Eye (tissue), 1 donor: ENCODE data around the gene ANKRD44.
"Not testable (repeated sequence)": the region's sequence is repeated elsewhere in the genome, so short reads cannot be mapped to it uniquely, and the experiment has no call there.

Experiments used
- DNase-seq: peaks from one replicate; pipeline ENCODE4 v3.0.0-alpha.2; 2015

Gene ANKRD44

DNA sequence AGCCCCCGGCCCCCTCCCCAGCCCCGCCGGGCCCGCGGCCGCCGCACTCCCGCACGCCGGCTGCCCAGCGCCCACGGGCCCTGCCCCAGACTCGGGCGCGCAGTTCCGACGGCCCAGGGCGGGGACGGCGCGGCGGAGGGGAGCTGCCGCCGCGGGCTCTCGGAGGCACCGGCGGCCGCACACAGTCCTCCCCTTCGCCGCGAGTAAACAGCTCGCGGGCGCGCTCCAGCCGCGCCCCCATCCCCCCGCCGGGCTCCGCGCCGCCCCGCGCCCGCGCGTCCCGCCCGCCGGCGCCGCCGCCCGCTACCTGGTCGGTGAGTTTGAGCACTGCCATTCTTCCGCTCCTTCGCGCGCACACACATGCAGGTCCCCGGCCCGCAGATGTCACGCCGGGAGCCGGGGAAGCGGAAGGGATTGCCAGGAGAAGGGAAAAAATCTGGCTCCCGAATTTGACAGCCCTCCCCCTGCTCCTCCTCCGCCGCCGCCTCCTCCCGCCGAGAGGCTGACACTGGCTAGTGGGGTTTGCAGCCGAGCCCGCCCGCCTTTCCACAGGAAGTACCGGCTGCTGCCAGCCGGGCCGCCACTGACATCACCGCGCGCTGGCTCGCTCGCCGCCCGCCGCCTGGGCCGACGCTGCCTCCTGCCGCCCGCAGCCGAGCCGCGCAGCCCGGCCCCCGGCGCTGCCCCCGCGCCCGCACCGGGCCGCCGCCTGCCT is at the start of gene ANKRD44:
TSS of gene ANKRD44 (minus strand) at position 510 of the 715 bp plus-strand sequence. CDS start at position 334, 176 bp downstream.
- peak; percentile 92 for DNase-seq

DNA sequence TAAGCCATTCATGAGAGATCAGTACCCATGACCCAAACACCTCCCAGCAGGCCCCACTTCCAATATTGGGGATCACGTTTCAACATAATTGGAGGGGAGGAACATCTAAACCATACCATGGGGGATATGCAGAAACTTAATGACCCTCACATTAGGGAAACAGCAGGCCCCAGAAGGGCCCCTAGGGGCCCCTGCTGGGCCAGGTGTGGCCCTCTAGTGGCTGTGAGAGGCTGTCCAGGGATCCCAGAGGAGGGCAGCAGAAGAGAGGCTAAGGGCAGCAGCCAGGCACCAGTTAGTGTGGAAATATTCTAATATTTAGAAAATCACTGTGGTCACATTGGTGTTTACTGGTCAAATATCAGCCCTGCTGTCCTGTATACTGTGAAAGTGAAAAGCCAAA is 49.3 kb upstream of the ANKRD44 start:
- DNase-seq = no peak

DNA sequence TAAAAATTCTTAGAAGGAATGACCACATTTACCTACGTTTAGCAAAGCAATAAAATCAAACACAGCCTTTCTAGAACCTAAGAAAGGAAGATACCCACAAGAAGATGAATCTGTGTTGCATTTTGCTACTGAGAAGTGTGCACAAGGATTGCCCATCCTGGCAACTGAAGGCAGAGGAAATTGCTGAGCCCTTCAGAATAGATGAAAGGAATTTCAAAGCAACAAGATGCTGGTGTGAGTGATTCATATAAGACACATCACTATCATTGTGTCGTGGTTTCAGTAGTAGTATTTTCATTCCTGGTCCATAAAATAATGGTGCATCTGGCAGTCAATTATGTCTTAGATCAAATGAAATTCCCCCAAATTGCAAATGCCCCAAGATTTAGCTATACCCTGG is 48.4 kb upstream of the ANKRD44 start:
- DNase-seq = no peak

DNA sequence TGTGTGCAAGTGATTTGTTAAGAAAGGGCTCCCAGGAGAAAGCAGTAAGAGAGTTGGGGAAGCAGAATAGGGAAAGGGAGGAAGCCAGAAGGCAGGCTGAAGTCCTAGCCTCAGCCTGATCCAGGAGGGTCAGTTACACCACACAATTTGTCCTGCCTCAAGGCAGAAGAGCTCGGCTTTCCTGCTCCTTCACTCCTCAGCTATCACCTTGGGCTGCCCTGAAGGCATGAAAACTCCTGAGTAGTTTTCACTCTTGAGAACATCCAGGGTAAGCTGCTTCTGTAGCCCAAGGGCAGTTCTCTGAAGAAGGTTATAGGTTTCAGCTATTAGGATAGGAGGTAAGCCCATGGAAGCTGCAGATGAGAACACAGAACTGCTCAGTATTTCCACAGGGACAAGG is 47.4 kb upstream of the ANKRD44 start:
- DNase-seq = no peak

DNA sequence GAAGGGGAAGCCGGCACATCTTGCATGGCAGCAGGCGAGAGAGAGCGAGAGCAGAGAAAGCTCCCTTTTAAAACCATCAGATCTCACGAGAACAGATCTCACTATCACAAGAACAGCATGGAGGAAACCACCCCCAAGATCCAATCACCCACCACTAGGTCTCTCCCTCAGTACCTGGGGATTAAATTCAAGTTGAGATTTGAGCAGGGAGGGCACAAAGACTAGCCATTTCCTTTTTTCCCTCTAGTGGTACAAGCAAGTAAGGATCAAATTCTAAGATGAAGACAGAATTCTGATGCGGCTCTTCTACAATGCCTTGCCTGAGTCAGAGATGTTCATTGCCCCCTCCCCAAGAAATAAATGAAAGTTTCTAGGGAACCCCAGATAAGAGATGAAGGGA is 45.6 kb upstream of the ANKRD44 start:
- no peak for DNase-seq

DNA sequence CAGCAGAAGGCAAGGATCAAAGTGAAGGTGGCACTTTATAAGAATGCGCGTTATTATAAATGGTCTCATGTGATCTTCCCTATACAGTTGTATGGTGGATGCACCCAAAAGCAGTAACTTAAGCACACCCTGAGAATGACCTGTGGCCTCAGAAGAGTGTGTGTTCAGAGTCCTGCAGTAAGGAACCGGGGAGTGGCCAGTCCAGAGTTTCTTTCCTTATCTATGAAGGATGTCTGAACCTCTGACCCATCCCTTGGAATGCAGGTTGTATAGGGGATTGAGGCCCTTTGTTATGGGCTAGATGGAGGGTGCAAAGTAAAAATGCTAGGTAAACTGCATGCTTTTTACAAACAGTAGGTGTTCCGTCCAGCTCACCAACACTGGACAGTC is 43.6 kb upstream of the ANKRD44 start:
- no peak for DNase-seq

DNA sequence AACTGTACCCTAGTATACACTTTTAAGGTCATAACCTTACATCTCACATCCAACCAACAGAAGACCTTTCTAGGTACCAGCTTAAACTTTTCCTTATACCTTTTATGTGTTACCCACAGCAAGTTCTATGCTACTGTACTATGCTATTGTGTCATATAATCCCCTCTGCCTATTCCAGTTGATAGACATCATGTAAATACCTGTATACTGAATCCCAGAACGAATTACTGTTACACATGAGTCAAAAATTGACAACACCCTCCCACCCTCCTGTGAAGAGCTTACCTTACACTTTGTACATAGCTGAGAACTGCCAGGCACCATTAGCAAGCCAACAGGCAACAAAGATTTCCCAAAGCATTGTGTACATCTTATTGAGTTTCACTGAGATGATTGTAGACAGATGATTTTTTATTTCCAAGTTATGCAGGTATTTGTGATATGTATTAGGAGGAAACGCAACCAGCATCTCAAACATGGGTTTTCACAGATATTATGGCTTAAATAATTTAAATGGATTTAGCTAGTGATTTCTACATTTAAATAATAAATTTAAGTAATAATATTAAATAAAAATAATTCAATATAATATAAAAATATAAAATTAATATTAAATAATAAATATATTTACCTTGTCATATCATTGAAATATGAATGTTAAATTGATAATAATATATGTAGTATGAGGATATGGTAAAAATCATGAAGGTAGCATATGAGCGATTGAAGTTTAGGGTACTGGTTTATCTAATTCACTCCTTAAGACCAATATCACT is 43.0 kb upstream of the ANKRD44 start:
- DNase-seq = no peak

DNA sequence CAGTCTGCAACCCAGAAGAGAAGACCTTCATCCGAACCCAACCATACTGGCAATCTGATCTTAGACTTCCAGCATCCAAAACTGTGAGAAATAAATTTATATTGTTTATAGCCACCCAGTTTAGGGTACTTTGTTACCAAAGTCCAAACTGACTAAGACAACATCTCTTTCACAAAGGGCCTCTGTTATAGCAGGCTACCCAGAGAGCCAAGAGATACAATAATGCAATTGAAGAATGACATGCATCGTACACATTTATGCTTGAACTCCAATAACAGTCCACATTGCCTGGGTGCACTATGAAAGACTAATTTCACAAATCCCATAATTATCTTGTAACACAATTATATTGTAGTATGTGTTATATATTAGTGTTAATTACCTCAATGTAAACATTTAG is 39.1 kb upstream of the ANKRD44 start:
- DNase-seq = no peak

DNA sequence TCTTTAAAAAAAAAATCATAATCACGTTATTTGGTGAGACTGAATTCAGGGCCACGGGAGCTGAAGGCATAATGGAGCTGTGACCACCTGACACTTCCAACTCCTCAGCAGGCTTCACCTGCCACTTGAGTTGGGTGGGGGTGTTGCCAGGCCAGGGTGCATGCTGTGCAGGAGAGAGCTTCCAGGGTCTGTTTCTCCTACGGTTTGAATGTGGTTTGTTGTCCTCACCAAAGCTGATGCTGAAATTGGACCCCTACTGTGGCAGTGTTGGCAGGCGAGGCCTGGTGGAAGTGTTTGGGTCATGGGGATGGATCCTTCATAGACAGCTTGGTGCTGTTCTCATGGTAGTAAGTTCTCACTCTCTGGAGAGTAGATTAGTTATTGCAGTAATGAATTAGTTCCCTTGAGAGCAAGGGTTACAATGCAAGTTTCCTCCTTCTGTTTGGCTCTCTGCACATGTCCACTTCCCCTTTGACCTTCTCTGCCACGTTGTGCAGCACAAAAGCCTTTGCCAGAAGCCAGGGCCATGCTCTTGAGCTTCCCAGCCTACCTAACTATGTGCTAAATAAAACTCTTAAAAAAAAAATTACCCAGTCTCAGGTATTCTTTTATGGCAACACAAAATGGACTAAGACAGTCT is 38.3 kb upstream of the ANKRD44 start:
- DNase-seq = no peak

DNA sequence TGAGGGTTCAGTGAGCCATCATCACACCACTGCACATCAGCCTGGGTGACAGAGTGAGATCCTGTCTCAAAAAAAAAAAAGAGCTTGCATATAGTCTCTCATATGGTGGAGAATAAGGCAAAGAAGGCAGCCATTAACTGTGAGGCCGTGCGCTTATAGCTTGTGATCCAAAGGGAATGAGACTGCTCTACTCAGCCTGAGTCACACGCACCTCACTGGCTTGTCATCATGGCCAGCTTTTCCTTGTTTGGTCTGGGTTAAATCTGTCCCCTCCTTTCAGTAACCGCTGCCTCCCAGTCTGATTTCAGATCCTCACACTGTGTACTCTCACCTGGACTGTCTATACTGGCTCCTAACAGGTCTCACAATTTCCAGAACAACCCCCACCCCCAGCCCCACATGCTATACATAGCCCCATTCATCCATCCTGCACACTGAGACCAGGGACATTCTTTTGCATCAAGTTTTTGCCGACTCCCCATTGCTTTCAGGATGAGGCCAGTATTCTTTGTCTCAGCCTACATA is 35.3 kb upstream of the ANKRD44 start:
- no peak for DNase-seq

DNA sequence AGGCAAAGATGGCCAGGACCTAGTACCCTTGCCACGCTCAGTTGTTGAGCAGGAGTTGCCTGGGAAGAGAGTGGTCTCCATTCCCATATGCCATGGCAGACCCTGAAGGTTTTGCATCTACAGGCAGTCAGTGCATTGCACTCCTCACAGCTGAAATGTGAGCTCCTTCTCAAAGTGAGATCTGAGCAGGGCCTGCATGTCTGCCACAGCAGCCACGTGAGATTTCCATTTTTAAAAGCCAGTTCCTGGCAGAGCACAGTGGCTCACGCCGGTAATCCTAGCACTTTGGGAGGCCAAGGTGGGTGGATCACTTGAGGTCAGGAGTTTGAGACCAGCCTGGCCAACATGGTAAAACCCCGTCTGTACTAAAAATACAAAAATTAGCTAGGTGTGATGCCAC is 33.4 kb upstream of the ANKRD44 start:
- DNase-seq = not testable (repeated sequence)

DNA sequence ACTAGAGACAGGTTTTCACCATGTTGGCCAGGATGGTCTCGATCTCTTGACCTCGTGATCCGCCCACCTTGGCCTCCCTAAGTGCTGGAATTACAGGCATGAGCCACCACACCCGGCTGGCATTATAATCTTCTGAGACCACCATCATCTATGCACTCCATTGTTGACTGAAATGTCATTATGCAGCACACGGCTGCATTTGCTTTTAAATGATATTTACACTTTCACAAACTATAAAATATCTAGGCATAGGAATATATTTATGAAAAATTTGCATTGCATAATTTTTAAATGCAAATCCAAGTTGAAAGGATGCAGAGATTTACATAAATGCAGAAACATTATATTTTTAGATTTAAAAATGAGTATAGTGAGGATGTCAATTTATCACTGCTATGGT is 30.0 kb upstream of the ANKRD44 start:
- DNase-seq = no peak

DNA sequence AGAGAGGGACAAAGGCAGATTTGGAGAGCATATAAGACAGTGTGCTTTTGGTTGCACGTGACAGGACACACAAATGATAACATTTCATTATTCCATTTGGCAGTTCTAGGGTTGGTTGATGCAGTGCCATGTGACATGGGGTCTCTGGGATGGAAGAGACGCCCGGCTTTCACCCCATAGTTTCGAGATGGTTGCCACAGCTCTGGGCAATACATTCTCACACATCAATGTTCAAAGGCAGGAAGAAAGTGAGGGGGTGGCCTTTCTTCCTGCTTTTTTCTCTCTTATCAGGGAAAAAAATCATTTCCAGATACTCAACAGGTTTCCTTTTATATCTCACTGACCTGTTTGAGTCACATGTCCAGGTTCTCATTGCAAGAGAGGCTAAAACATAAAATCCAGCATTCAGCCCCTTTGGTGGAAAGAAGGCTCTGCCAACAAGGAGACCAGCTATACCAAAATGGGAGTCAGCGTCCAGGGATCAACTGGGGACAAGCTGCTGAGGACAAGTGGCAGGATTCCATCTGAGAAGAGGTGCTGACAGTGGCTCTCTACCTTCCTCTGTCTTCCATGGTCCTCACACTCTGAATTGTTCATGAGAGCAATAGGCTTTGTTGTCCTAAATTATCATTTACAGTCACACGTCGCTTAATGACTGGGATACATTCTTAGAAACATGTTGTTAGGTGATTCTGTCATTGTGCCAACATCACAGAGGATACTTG is 29.1 kb upstream of the ANKRD44 start:
- no peak for DNase-seq

DNA sequence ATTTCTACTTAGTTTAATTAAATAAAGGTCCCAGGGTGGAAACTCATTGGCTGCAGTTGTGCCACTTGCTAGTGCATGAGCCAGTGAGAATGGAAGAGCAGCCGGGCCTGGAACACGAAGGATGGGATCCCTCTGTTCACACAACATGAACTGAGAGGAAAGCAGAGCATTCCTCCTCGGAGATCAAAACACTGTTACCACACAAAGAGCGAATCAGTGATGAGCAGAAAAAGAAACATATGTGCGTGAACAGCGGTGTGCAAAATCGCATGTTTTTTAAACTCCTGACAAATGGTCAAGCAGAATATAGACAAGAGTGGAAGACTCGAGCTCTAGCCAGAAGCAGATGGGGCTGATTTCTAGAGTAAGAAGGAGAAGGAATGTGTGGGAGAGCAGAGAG is 28.4 kb upstream of the ANKRD44 start:
- no peak for DNase-seq

DNA sequence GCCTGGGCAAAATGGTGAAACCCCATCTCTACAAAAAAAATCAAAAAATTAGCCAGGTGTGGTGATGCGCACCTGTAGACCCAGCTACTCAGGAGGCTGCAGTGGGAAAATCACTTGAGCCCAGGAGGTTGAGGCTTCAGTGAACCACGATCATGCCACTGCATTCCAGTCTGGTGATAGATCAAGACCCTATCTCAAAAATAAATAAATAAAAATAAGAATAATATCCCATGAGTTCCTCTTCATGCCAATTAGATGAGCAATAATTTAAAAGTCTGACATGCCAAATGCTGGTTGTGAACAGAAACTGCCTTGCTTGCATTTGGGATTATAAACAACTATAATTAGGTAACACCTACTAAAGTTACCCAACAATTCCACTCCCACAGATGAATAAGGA is 22.1 kb upstream of the ANKRD44 start:
- DNase-seq = no peak

DNA sequence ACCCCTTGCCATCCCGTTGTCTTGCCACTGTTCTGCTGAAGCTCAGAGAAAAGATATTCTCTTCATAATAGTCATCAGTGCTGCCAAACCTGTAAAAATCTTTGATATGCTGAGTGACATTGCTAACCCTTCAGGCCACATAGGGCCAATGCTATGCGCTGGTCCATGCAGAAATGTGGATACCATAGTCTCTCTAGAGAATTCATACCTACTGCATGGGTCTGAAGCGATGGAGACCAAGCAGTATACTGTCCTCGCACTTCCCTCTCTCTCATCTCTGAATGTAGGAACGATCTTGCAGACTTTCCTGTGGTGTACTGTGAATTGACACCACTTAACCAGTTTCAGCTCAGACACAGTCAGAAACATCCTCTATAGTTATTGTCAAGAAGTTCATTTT is 17.9 kb upstream of the ANKRD44 start:
- no peak for DNase-seq

DNA sequence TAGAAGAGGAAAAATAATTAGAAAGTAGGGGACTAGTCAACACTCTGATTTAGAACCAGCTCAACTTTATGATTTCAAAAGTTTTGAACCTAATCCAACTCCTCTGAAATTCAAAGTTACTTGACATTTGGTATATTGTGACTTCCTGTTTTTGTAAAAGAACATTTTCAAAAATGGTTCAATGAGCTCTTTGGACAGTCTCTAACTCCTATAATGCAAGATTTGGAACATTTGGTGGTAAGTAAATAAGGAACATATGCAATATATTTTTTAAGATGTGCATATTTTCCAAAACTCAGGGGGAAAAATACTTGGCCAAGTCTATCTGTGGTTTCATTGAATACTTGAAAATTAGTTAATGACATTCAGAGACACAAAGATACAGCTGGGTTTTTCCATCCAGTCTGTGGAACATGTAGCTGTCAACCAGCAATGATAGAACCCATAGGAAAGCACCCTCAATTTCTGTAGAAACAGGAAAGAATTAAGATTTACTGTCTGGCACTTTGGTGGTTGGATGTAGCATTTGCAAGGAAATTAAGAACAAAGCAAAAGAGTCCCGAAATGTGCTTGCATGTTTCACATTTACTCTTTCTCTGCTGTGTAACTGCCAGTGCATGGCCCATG is 17.0 kb upstream of the ANKRD44 start:
- DNase-seq = peak; percentile 38

DNA sequence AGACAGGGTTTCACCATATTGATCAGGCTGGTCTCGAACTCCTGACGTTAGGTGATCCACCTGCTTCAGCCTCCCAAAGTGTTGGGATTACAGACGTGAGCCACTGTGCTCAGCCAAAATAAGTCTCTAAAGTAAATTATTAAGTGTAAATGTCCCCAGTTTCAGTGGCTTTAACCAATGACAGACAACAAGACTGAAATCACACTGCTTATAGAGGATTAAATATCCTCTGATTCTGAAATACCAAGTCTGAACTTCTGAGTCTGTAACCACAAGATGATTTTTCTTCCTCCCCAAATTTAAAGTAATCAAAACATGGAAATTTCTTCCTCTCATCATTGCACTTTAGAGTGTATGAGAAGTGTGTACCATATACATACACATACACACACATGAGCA is 16.5 kb upstream of the ANKRD44 start:
- peak; percentile 14 for DNase-seq

DNA sequence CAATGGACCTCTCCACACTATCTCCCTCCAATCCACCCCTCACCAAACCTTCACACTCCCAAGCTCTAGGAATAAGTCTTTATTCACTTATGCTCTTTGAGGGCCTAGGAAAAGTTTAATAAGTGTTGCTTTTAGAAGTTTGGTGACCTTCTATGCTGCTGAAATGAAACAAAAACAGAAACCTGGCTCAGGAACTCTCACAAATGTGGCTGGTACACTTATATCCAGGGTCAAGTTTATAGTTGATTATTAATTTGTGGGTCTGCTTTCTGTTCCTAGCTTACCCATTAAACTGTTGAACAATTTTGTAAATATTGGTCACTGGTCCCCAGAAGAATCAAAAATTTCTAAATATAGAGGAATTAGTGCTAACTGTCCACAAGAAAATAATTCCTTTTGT is 14.2 kb upstream of the ANKRD44 start:
- DNase-seq = no peak

DNA sequence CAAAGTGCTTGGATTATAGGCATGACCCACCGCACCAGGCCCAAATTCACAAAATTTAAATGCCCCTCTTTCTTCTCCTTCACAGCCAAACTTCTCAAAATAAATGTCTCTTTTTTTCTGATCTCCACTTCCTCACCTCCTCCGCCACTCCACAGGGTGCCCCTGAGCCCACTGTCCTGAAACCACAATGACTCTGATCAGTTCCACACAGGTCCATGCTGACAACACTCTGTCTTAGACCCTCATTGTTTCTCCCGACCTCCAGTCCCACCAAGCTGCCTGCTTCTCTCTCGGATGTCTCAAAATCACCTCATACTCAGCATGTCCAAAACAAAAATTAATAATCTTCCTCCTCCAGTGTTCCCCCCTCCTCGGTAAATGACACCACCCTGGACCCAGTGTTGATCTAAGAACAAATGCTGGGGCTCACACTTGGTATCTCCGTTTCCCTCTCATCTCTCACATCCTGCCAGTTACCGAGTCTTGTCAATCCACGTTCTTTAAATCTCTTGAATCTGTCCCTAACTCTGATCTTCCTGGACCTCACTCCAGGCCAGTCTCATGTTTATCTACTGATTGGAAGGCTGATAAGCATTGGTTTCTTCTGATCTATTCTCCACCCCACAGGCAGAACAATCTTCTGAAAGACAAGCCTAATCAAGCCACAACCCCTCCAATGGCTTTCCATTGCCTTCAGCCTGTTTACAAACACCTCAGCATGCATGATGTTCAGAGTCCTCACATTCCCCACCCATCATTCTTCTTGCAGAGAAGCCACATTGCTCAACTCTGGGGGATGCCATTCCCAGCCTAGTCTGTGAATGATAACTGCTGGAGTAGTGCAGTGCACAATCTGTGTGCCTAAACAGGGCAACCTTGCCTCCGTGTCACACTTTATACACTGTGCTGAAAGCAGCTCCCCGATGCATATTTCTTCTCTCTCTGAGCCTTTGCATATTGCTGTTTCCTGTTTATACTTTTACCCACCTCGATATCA is 12.4 kb upstream of the ANKRD44 start:
- DNase-seq = no peak

DNA sequence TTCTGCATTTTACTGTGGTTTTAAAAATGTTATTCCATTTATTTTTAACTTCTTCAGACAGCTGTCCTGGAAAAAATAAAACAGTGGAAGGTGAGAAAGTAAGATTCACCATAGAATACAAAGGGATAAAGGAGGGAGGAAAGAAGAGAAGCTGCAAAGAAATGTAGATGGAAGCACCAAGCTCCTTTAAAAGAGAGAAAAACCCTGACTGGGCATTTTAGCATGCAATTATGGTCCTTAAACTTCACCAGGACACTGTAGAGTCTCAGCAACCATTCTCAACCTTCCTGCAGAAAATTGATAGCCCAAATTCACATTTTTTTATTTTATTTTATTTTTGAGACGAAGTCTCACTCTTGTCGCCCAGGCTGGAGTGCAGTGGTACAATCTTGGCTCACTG is 11.6 kb upstream of the ANKRD44 start:
- DNase-seq = no peak
